Activated CD8-positive, alpha-beta memory T cell treated with anti-CD3 and anti-CD28 coated beads for 4 hours (primary cell): ENCODE results near the gene C10orf71.

Experiments
- DNase-seq, 2 donors: peaks; one replicate each; pipeline ENCODE4 v3.0.0-alpha.2; 2020; ENCODE audit warnings: low read depth in 2 of 2

Gene C10orf71

GRCh38 chr10:49295297-49295696, 3.7 kb upstream of the C10orf71 start:
- DNase-seq: no peak

GRCh38 chr10:49296382-49296781, 2.6 kb upstream of the C10orf71 start:
- DNase-seq: no peak

GRCh38 chr10:49296836-49297235, 2.1 kb upstream of the C10orf71 start:
- DNase-seq: no peak

- no peak for DNase-seq
These were observed 926 bp upstream of the C10orf71 start for GRCh38 chr10:49297818-49298670.

- no peak for DNase-seq
These were observed 343 bp upstream of the C10orf71 start for GRCh38 chr10:49298671-49298982.

GRCh38 chr10:49299816-49300139, 808 bp downstream of the C10orf71 start:
- no peak for DNase-seq

GRCh38 chr10:49300140-49300974, 1.4 kb downstream of the C10orf71 start:
- DNase-seq: no peak

GRCh38 chr10:49301302-49301701, 2.3 kb downstream of the C10orf71 start:
- no peak for DNase-seq

- DNase-seq: no peak
These were observed 3.1 kb downstream of the C10orf71 start for GRCh38 chr10:49302088-49302487.

- no peak for DNase-seq
These were observed 4.7 kb downstream of the C10orf71 start for GRCh38 chr10:49303711-49304110.

- DNase-seq: no peak
These were observed 5.2 kb downstream of the C10orf71 start for GRCh38 chr10:49304137-49304536.

- DNase-seq: no peak
These were observed 9.0 kb downstream of the C10orf71 start for GRCh38 chr10:49307921-49308320.

GRCh38 chr10:49308881-49309280, 9.9 kb downstream of the C10orf71 start:
- DNase-seq: no peak

- DNase-seq: no peak
These were observed 10.9 kb downstream of the C10orf71 start for GRCh38 chr10:49309691-49310411.

- no peak for DNase-seq
These were observed 11.5 kb downstream of the C10orf71 start for GRCh38 chr10:49310460-49310859.

GRCh38 chr10:49310901-49311554, 12.1 kb downstream of the C10orf71 start:
- no peak for DNase-seq

GRCh38 chr10:49311555-49312236, 12.7 kb downstream of the C10orf71 start:
- DNase-seq: no peak

GRCh38 chr10:49312246-49312869, 13.4 kb downstream of the C10orf71 start:
- no peak for DNase-seq

GRCh38 chr10:49313501-49314070, 14.6 kb downstream of the C10orf71 start:
- no peak for DNase-seq

- DNase-seq: no peak
These were observed 15.8 kb downstream of the C10orf71 start for GRCh38 chr10:49314806-49315205.

GRCh38 chr10:49318028-49318427, 19.1 kb downstream of the C10orf71 start:
- DNase-seq: no peak
